Measurements from ENCODE around the gene PRDX1.

Gene PRDX1

DNA sequence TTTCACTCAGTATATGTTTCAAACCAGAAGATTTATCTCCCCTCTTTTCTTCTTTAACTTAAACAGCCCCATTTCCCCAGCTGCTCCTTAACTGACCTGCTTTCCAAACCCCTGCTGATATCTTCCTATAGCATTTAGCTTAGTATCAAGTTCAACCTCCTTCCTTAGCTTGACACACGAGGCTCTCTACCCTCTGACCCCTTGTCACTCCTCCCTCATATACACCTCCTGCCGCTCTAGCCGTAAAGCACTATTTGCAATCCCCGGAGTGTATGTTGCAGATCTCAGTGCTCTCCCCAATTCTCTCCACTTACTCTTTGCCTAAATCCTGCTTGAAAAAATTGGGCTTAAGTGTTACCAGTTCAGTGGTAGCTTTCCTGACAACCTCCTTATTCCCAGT lies 15.2 kb upstream of the PRDX1 start:
- Histone ChIP-seq H3K36me3 (replicated peaks; ENCODE audit: low read depth, low read length) (no peaks in the 10 kb centered on the region), H4K20me1 (ENCODE audit: insufficient read depth, low read length) (no peaks in the 10 kb centered on the region), H3K27ac (ENCODE audit: low read length) (no peak overlapping the region), H3K9ac (ENCODE audit: low read length) (no peak overlapping the region), H3K27me3 (ENCODE audit: low read depth, low read length) (no peaks in the 10 kb centered on the region), H3K4me3 (ENCODE audit: low read length) (no peak overlapping the region), H3K4me1 (ENCODE audit: low read length) (peaks cover 5% of the 10 kb centered on the region; the same call in 1 of the 2 replicates), H2AFZ (ENCODE audit: low read depth, low read length) (no peak overlapping the region), H3K9me3 (ENCODE audit: insufficient read depth, low read length) (no peaks in the 10 kb centered on the region), H3K79me2 (ENCODE audit: low read length) (no peaks in the 10 kb centered on the region), H3K4me2 (ENCODE audit: low read length) (no peak overlapping the region)
- TF ChIP-seq EZH2phosphoT487 (IDR thresholded peaks at IDR 0.05; ENCODE audit: low read depth) (no peak), CTCF (IDR thresholded peaks at IDR 0.05; ENCODE audit: low read depth, low read length) (no peak)

- no peaks in the 10 kb centered on the region for H3K79me2 ChIP-seq (ENCODE audit: low read length)
- H3K27me3 ChIP-seq (ENCODE audit: low read depth, low read length) = no peaks in the 10 kb centered on the region
- H3K4me2 ChIP-seq (ENCODE audit: low read length) = no peak overlapping the region
- H3K9me3 ChIP-seq (ENCODE audit: insufficient read depth, low read length) = no peaks in the 10 kb centered on the region
- no peak overlapping the region for H3K27ac ChIP-seq (ENCODE audit: low read length)
- no peaks in the 10 kb centered on the region for H3K36me3 ChIP-seq (replicated peaks; ENCODE audit: low read depth, low read length)
- H2AFZ ChIP-seq (ENCODE audit: low read depth, low read length) = no peak overlapping the region
- no peak overlapping the region for H3K4me3 ChIP-seq (ENCODE audit: low read length)
- no peak overlapping the region for H3K9ac ChIP-seq (ENCODE audit: low read length)
- no peaks in the 10 kb centered on the region for H4K20me1 ChIP-seq (ENCODE audit: insufficient read depth, low read length)
- TF ChIP-seq EZH2phosphoT487 (IDR thresholded peaks at IDR 0.05; ENCODE audit: low read depth) (no peak), CTCF (IDR thresholded peaks at IDR 0.05; ENCODE audit: low read depth, low read length) (no peak)
- H3K4me1 ChIP-seq (ENCODE audit: low read length) = peaks cover 5% of the 10 kb centered on the region; the same call in 1 of the 2 replicates
These were observed 14.5 kb upstream of the PRDX1 start for GRCh38 chr1:45535988-45536766.

DNA sequence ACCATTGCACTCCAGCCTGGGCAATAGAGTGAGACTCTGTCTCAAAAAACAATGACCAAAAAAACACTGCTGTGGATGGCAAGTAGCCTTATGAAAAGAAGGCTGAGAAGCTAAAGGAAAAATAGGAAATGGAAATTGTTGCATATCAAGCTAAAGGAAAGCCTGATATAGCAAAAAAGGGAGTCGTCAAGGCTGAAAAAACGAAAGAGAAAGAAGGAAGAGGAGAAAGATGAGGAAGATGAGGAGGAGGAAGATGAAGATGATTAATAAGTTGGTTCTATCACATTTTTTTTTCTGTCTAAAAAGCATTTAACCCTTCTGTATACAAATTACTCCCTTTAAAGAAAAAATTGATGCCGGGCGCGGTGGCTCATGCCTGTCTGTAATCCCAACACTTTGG lies 10.2 kb upstream of the PRDX1 start:
- H3K27me3 ChIP-seq (ENCODE audit: low read depth, low read length) = no peaks in the 10 kb centered on the region
- H3K9me3 ChIP-seq (ENCODE audit: insufficient read depth, low read length) = no peaks in the 10 kb centered on the region
- no peak overlapping the region for H3K4me3 ChIP-seq (ENCODE audit: low read length)
- H3K36me3 ChIP-seq (replicated peaks; ENCODE audit: low read depth, low read length) = no peaks in the 10 kb centered on the region
- H3K4me2 ChIP-seq (ENCODE audit: low read length) = no peak overlapping the region
- no peak overlapping the region for H2AFZ ChIP-seq (ENCODE audit: low read depth, low read length)
- H3K79me2 ChIP-seq (ENCODE audit: low read length) = no peaks in the 10 kb centered on the region
- TF ChIP-seq CTCF (IDR thresholded peaks at IDR 0.05; ENCODE audit: low read depth, low read length) (no peak), EZH2phosphoT487 (IDR thresholded peaks at IDR 0.05; ENCODE audit: low read depth) (no peak)
- H3K27ac ChIP-seq (ENCODE audit: low read length) = no peak overlapping the region
- no peaks in the 10 kb centered on the region for H4K20me1 ChIP-seq (ENCODE audit: insufficient read depth, low read length)
- H3K9ac ChIP-seq (ENCODE audit: low read length) = no peak overlapping the region
- no peaks in the 10 kb centered on the region for H3K4me1 ChIP-seq (ENCODE audit: low read length)

GRCh38 chr1:45530632-45531135 lies 9.0 kb upstream of the PRDX1 start:
- Histone ChIP-seq H3K9ac (ENCODE audit: low read length) (no peak overlapping the region), H3K27ac (ENCODE audit: low read length) (no peak overlapping the region), H2AFZ (ENCODE audit: low read depth, low read length) (no peak overlapping the region), H3K4me1 (ENCODE audit: low read length) (no peaks in the 10 kb centered on the region), H3K36me3 (replicated peaks; ENCODE audit: low read depth, low read length) (no peaks in the 10 kb centered on the region), H3K4me2 (ENCODE audit: low read length) (no peak overlapping the region), H3K79me2 (ENCODE audit: low read length) (no peaks in the 10 kb centered on the region), H3K27me3 (ENCODE audit: low read depth, low read length) (no peaks in the 10 kb centered on the region), H3K4me3 (ENCODE audit: low read length) (no peak overlapping the region), H4K20me1 (ENCODE audit: insufficient read depth, low read length) (no peaks in the 10 kb centered on the region), H3K9me3 (ENCODE audit: insufficient read depth, low read length) (no peaks in the 10 kb centered on the region)
- TF ChIP-seq EZH2phosphoT487 (IDR thresholded peaks at IDR 0.05; ENCODE audit: low read depth) = no peak
- TF ChIP-seq CTCF (IDR thresholded peaks at IDR 0.05; ENCODE audit: low read depth, low read length) = no peak
